Measurements from ENCODE around the gene IL18R1.

IL18R1 gene

DNA sequence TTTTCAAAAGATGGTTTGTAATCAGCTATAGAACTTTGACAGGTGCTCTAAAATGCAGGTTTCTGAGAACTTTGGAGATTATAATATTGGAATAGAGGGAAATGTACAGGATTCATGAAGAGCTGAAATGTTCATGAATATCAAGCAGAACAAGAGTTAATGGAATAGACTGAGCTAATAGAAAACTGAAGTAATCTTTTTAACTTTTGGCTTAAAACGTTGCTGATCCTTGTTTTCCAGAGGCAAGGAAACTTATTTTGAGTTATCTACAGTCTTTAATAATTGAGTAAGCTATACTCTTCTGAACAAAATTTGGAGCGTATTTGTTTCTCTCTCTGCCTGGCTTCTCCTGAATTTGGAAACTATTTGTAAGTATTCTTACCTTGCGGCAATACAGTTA lies 56.6 kb downstream of the IL18R1 start:
- TF ChIP-seq, protein P1, sequence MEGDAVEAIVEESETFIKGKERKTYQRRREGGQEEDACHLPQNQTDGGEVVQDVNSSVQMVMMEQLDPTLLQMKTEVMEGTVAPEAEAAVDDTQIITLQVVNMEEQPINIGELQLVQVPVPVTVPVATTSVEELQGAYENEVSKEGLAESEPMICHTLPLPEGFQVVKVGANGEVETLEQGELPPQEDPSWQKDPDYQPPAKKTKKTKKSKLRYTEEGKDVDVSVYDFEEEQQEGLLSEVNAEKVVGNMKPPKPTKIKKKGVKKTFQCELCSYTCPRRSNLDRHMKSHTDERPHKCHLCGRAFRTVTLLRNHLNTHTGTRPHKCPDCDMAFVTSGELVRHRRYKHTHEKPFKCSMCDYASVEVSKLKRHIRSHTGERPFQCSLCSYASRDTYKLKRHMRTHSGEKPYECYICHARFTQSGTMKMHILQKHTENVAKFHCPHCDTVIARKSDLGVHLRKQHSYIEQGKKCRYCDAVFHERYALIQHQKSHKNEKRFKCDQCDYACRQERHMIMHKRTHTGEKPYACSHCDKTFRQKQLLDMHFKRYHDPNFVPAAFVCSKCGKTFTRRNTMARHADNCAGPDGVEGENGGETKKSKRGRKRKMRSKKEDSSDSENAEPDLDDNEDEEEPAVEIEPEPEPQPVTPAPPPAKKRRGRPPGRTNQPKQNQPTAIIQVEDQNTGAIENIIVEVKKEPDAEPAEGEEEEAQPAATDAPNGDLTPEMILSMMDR (IDR thresholded peaks at IDR 0.05; ENCODE audit: unreplicated experiment in 3 of 3): no peak
- Mint-ChIP-seq H3K36me3 (ENCODE audit: low read depth) (no peaks in the 10 kb centered on the region), H3K9me3 (peaks cover 9% of the 10 kb centered on the region), H3K4me1 (no peaks in the 10 kb centered on the region), H3K27ac (no peak overlapping the region), H3K27me3 (ENCODE audit: low read depth) (no peaks in the 10 kb centered on the region), H3K4me3 (no peak overlapping the region)

DNA sequence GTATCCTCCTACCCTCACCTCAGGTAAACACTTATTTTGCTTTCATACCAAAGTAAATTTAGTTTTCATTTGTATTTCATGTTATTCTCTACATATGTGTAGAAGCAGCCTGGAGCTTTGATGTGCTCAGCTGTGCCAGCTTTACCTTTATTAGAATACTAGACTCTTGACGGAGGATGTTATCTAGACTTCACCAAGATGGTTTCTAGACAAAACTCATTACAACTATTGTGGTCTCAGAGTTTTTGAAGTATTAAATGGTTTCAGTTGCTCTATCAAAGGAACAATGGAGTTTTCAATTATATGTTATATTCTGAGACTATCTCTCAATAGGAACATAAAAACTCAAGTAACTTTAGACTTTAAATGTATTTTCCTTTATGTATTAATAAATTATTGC lies 62.4 kb downstream of the IL18R1 start:
- Mint-ChIP-seq H3K27me3 (ENCODE audit: low read depth) (peaks cover 11% of the 10 kb centered on the region), H3K27ac (no peak overlapping the region), H3K4me1 (no peaks in the 10 kb centered on the region), H3K36me3 (ENCODE audit: low read depth) (no peaks in the 10 kb centered on the region), H3K9me3 (no peaks in the 10 kb centered on the region), H3K4me3 (no peak overlapping the region)
- TF ChIP-seq, protein P1 (IDR thresholded peaks at IDR 0.05; ENCODE audit: unreplicated experiment in 3 of 3): no peak

DNA sequence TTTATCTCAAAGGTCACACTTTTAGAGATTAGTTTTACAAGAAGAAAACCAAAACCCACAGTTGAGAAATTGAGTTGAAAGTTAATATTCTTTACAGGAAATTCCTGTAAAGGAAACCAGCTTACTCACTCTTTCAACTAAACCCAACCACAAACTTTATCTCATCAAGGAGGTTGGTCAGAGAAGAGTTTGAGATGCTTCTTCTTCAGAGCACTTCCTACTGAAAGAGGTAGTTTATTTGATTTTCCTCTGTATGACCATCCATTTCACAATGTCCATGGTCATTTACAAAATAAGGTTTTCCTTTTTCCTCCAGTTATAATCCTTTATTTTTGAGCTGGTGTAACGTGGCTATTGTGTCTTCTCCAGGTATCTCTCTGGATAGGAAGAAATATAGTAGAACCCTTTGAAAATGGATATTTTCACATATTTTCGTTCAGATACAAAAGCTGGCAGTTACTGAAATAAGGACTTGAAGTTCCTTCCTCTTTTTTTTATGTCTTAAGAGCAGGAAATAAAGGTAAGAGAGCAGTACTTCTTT lies 62.9 kb downstream of the IL18R1 start:
- Mint-ChIP-seq H3K27ac (no peak overlapping the region), H3K27me3 (ENCODE audit: low read depth) (peaks cover 12% of the 10 kb centered on the region), H3K4me1 (no peaks in the 10 kb centered on the region), H3K9me3 (no peaks in the 10 kb centered on the region), H3K4me3 (no peak overlapping the region), H3K36me3 (ENCODE audit: low read depth) (no peaks in the 10 kb centered on the region)
- TF ChIP-seq, protein P1 (IDR thresholded peaks at IDR 0.05; ENCODE audit: unreplicated experiment in 3 of 3): no peak

DNA sequence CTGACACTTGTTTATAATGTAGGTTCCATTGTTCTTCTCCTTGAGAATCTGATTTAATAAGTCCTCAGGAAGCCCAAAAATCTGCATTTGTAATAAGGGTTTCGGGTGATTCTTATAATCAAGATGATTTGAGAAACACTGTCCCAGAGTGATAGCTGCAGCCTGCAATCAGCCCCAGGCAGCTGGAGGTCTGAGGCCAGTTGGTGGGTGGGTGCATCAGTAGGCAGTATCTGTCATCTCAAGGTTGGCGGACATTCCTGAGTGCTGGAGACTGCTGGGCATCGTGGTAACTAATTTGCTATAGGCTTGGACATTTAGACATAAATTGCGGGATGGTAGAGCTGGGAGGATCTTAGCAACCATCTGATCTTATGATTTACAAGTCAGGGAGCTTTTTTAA lies 64.7 kb downstream of the IL18R1 start:
- H3K27me3 Mint-ChIP-seq (ENCODE audit: low read depth): peaks cover 16% of the 10 kb centered on the region
- TF ChIP-seq, protein P1 (IDR thresholded peaks at IDR 0.05; ENCODE audit: unreplicated experiment in 3 of 3): no peak

DNA sequence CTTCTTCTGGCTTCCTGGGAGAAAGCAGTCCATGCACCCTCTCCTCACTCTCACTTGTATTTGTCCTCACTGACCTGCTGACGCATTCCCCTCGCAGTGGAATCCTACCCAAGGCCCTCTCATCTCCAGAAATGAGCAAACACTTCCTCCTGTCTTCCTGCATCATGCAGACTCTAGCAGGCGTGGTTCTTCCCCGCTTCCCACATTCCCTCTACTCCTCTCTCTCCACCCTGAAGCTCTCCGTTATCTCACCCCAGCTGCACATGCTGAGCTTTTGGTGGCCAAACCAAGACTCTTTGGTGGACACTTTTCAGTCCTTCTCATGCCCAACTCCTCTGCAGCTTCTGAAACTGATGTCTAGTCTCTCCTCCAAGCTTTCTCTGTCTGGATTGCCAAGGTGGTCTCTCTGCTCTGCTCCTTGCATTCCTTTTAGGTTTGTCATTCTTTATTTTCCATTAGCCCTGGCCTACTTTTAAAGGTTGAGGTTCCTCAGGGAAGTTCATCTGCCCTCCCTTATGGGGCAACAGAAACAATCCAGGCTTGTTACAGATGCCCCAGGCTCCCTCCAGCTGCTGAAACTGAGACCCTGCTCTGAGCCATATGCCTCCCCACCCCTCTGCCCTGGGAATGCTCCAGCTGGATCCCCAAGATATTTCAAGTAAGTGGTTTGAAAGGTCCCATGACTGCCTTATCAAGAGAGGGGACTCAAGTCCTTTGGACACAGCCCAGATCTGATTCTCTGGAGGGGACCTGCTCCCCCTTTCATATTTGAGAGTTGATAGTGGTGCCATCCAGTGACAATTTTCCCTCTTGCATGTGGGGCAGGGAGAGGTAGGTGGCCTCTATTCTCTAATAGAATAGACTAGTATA lies 66.5 kb downstream of the IL18R1 start:
- Mint-ChIP-seq H3K36me3 (ENCODE audit: low read depth) (no peaks in the 10 kb centered on the region), H3K27ac (no peak overlapping the region), H3K27me3 (ENCODE audit: low read depth) (peaks cover 16% of the 10 kb centered on the region), H3K9me3 (no peaks in the 10 kb centered on the region), H3K4me3 (no peak overlapping the region), H3K4me1 (no peaks in the 10 kb centered on the region)
- TF ChIP-seq, protein P1 (IDR thresholded peaks at IDR 0.05; ENCODE audit: unreplicated experiment in 3 of 3): no peak

More for the DNA sequence above, 64.7 kb downstream of the IL18R1 start:
- Mint-ChIP-seq H3K4me3 (no peak overlapping the region), H3K4me1 (no peaks in the 10 kb centered on the region), H3K27ac (no peak overlapping the region), H3K36me3 (ENCODE audit: low read depth) (no peaks in the 10 kb centered on the region), H3K9me3 (no peaks in the 10 kb centered on the region)
